HEK293 (cell line): ENCODE data around the gene HIF1A.

Experiments
- CTCF ChIA-PET: fragments of 350-600 bp; formaldehyde crosslinking; extraction: SDS; loops from one replicate; lab custom pipeline; 2021; ENCODE audit warnings: antibody characterized with exemption; lab: Yijun Ruan, JAX
- POLR2A ChIA-PET: fragments of 300-600 bp; formaldehyde crosslinking; extraction: SDS; loops from one replicate; lab custom pipeline; 2020; ENCODE audit warnings: antibody characterized with exemption, inconsistent platforms; lab: Yijun Ruan, JAX
- H3K27ac ChIP-seq: fragments of 200-500 bp; sonication (Bioruptor generic); 2 replicates; pipeline ENCODE4 v1.5.1; 2014; ENCODE audit warnings: low read depth, low read length, control low read depth, inconsistent platforms; ENCODE audit errors: extremely low read depth
- H3K36me3 ChIP-seq, 2 experiments: fragments of 200-500 bp in 1 of 2; sonication (Bioruptor generic) in 1 of 2; 1 replicate in 1 of 2; 2 replicates in 1 of 2; pipeline ENCODE4 v1.5.1; 2014 to 2017; ENCODE audit warnings: inconsistent platforms in 2 of 2, low read length in 2 of 2; ENCODE audit not compliant: control insufficient read depth in 2 of 2, insufficient read depth in 1 of 2
- H3K4me1 ChIP-seq: fragments of 200-500 bp; sonication (Bioruptor generic); 2 replicates; pipeline ENCODE4 v1.5.1; 2014; ENCODE audit warnings: mild to moderate bottlenecking, low read length, inconsistent platforms; ENCODE audit not compliant: control insufficient read depth, insufficient read depth
- H3K4me3 ChIP-seq: 2 replicates; pipeline ENCODE4 v1.5.1; 2011; ENCODE audit warnings: low read depth, mild to moderate bottlenecking, control low read depth, low read length, moderate library complexity
- H3K9me3 ChIP-seq: fragments of 200-500 bp; sonication (Bioruptor generic); 2 replicates; pipeline ENCODE4 v1.5.1; 2014; ENCODE audit warnings: low read depth, low read length, inconsistent platforms; ENCODE audit not compliant: control insufficient read depth, insufficient read depth
- BCL11B ChIP-seq: fragments of 450-650 bp; formaldehyde crosslinking; IDR thresholded peaks from 2 replicates; pipeline ENCODE4 v1.5.1; 2016; ENCODE audit warnings: low read depth, missing biosample characterization, missing genetic modification characterization
- GFI1B ChIP-seq: fragments of 450-650 bp; formaldehyde crosslinking; IDR thresholded peaks from 2 replicates; pipeline ENCODE4 v1.5.1; 2016; ENCODE audit warnings: missing biosample characterization, missing genetic modification characterization
- HIC1 ChIP-seq: fragments of 450-650 bp; formaldehyde crosslinking; IDR thresholded peaks from 2 replicates; pipeline ENCODE4 v1.5.1; 2016; ENCODE audit warnings: missing biosample characterization, missing genetic modification characterization
- KLF16 ChIP-seq: fragments of 450-650 bp; formaldehyde crosslinking; IDR thresholded peaks from 2 replicates; pipeline ENCODE4 v1.5.1; 2017; ENCODE audit warnings: missing biosample characterization, missing genetic modification characterization
- KLF7 ChIP-seq: fragments of 450-650 bp; formaldehyde crosslinking; IDR thresholded peaks from 2 replicates; pipeline ENCODE4 v1.5.1; 2016; ENCODE audit warnings: missing biosample characterization, missing genetic modification characterization, borderline replicate concordance
- KLF8 ChIP-seq: fragments of 450-650 bp; formaldehyde crosslinking; IDR thresholded peaks from 2 replicates; pipeline ENCODE4 v1.5.1; 2016; ENCODE audit warnings: missing biosample characterization, missing genetic modification characterization
- OSR2 ChIP-seq: fragments of 450-650 bp; formaldehyde crosslinking; IDR thresholded peaks from 2 replicates; pipeline ENCODE4 v1.5.1; 2016; ENCODE audit warnings: missing biosample characterization, missing genetic modification characterization
- SCRT1 ChIP-seq: fragments of 450-650 bp; formaldehyde crosslinking; IDR thresholded peaks from 2 replicates; pipeline ENCODE4 v1.5.1; 2016; ENCODE audit warnings: missing biosample characterization, missing genetic modification characterization, borderline replicate concordance
- SP7 ChIP-seq: fragments of 450-650 bp; formaldehyde crosslinking; IDR thresholded peaks from 2 replicates; pipeline ENCODE4 v1.5.1; 2016; ENCODE audit warnings: missing biosample characterization, missing genetic modification characterization
- TCF7L2 ChIP-seq: IDR thresholded peaks from 2 replicates; pipeline ENCODE4 v1.6.1; 2011; ENCODE audit warnings: low read depth, mild to moderate bottlenecking, inconsistent platforms, low read length, moderate library complexity, borderline replicate concordance
- YY1 ChIP-seq: fragments of 450-650 bp; formaldehyde crosslinking; IDR thresholded peaks from 2 replicates; pipeline ENCODE4 v1.5.1; 2018; ENCODE audit warnings: missing biosample characterization, missing genetic modification characterization
- ZBTB20 ChIP-seq: fragments of 450-650 bp; formaldehyde crosslinking; IDR thresholded peaks from 2 replicates; pipeline ENCODE4 v1.5.1; 2016; ENCODE audit warnings: missing biosample characterization, missing genetic modification characterization
- ZBTB8A ChIP-seq: fragments of 450-650 bp; formaldehyde crosslinking; IDR thresholded peaks from 2 replicates; pipeline ENCODE4 v1.5.1; 2016; ENCODE audit warnings: missing biosample characterization, missing genetic modification characterization
- ZFP69B ChIP-seq: fragments of 450-650 bp; formaldehyde crosslinking; IDR thresholded peaks from 2 replicates; pipeline ENCODE4 v1.5.1; 2016; ENCODE audit warnings: missing biosample characterization, missing genetic modification characterization
- ZNF132 ChIP-seq: fragments of 450-650 bp; formaldehyde crosslinking; IDR thresholded peaks from 2 replicates; pipeline ENCODE4 v1.5.1; 2017; ENCODE audit warnings: missing biosample characterization, missing genetic modification characterization, borderline replicate concordance
- ZNF24 ChIP-seq: fragments of 450-650 bp; formaldehyde crosslinking; IDR thresholded peaks from 2 replicates; pipeline ENCODE4 v1.5.1; 2016; ENCODE audit warnings: missing biosample characterization, missing genetic modification characterization
- ZNF530 ChIP-seq: fragments of 450-650 bp; formaldehyde crosslinking; IDR thresholded peaks from 2 replicates; pipeline ENCODE4 v1.5.1; 2016; ENCODE audit warnings: low read depth, missing biosample characterization, missing genetic modification characterization
- ZNF544 ChIP-seq: fragments of 450-650 bp; formaldehyde crosslinking; IDR thresholded peaks from 2 replicates; pipeline ENCODE4 v1.5.0; 2017; ENCODE audit warnings: missing biosample characterization, missing genetic modification characterization
- ZNF558 ChIP-seq: fragments of 450-650 bp; formaldehyde crosslinking; IDR thresholded peaks from 2 replicates; pipeline ENCODE4 v1.5.1; 2016; ENCODE audit warnings: missing biosample characterization, missing genetic modification characterization
- ZNF561 ChIP-seq: fragments of 450-650 bp; IDR thresholded peaks from 2 replicates; pipeline ENCODE4 v1.5.1; 2018; ENCODE audit warnings: missing biosample characterization, missing genetic modification characterization, borderline replicate concordance
- ZNF585B ChIP-seq: fragments of 450-650 bp; formaldehyde crosslinking; IDR thresholded peaks from 2 replicates; pipeline ENCODE4 v1.5.1; 2016; ENCODE audit warnings: missing biosample characterization, missing genetic modification characterization
- ZNF658 ChIP-seq: fragments of 450-650 bp; formaldehyde crosslinking; IDR thresholded peaks from 2 replicates; pipeline ENCODE4; 2016; ENCODE audit warnings: missing biosample characterization, missing genetic modification characterization
- ZNF747 ChIP-seq: fragments of 450-650 bp; formaldehyde crosslinking; IDR thresholded peaks from 2 replicates; pipeline ENCODE4 v1.5.1; 2016; ENCODE audit warnings: missing biosample characterization, missing genetic modification characterization
- ZNF785 ChIP-seq: fragments of 450-650 bp; formaldehyde crosslinking; IDR thresholded peaks from 2 replicates; pipeline ENCODE4 v1.5.1; 2016; ENCODE audit warnings: missing biosample characterization, missing genetic modification characterization
- ZSCAN16 ChIP-seq: fragments of 450-650 bp; formaldehyde crosslinking; IDR thresholded peaks from 2 replicates; pipeline ENCODE4 v1.5.1; 2016; ENCODE audit warnings: missing biosample characterization, missing genetic modification characterization
- ZSCAN4 ChIP-seq: fragments of 450-650 bp; formaldehyde crosslinking; IDR thresholded peaks from 2 replicates; pipeline ENCODE4 v1.5.1; 2017; ENCODE audit warnings: missing biosample characterization, missing genetic modification characterization
- TF ChIP-seq, protein P1 (sequence below): fragments of 450-650 bp; formaldehyde crosslinking; IDR thresholded peaks from 2 replicates; pipeline ENCODE4 v1.5.1; 2016; ENCODE audit warnings: missing biosample characterization, missing genetic modification characterization
- TF ChIP-seq, protein P2 (sequence below): fragments of 450-650 bp; formaldehyde crosslinking; IDR thresholded peaks from 2 replicates; pipeline ENCODE4 v1.5.1; 2017; ENCODE audit warnings: missing biosample characterization, missing genetic modification characterization

Gene HIF1A

DNA sequence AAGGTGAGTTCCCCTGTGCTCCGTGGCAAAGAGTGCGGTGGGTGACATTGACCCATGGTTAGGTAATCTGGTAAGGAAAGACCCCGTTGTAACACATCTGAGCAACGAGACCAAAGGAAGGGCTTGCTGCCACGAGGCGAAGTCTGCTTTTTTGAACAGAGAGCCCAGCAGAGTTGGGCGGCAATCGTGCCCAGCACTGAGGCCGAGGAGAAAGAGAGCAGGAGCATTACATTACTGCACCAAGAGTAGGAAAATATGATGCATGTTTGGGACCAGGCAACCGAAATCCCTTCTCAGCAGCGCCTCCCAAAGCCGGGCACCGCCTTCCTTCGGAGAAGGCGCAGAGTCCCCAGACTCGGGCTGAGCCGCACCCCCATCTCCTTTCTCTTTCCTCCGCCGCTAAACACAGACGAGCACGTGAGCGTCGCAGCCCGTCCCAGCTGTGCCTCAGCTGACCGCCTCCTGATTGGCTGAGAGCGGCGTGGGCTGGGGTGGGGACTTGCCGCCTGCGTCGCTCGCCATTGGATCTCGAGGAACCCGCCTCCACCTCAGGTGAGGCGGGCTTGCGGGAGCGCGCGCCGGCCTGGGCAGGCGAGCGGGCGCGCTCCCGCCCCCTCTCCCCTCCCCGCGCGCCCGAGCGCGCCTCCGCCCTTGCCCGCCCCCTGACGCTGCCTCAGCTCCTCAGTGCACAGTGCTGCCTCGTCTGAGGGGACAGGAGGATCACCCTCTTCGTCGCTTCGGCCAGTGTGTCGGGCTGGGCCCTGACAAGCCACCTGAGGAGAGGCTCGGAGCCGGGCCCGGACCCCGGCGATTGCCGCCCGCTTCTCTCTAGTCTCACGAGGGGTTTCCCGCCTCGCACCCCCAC is at the start of gene HIF1A (continued):
- no peak for TF ChIP-seq SCRT1
- no peak for TF ChIP-seq HIC1 (tag by site-specific recombination)
- TF ChIP-seq GFI1B: no peak
- TF ChIP-seq KLF8 (tag by site-specific recombination): peak; percentile 72

- no peak for TF ChIP-seq ZNF561 (tag by site-specific recombination)
- TF ChIP-seq, protein P1, sequence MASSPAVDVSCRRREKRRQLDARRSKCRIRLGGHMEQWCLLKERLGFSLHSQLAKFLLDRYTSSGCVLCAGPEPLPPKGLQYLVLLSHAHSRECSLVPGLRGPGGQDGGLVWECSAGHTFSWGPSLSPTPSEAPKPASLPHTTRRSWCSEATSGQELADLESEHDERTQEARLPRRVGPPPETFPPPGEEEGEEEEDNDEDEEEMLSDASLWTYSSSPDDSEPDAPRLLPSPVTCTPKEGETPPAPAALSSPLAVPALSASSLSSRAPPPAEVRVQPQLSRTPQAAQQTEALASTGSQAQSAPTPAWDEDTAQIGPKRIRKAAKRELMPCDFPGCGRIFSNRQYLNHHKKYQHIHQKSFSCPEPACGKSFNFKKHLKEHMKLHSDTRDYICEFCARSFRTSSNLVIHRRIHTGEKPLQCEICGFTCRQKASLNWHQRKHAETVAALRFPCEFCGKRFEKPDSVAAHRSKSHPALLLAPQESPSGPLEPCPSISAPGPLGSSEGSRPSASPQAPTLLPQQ (tag by site-specific recombination): no peak
- TF ChIP-seq ZSCAN4 (tag by site-specific recombination): peak; percentile 67
- TF ChIP-seq OSR2 (tag by site-specific recombination): no peak
- TF ChIP-seq ZNF585B (tag by site-specific recombination): no peak
- no peak for TF ChIP-seq ZNF658 (tag by site-specific recombination)
- no peak for TF ChIP-seq KLF7
- TF ChIP-seq ZBTB8A (tag by site-specific recombination): no peak
- TF ChIP-seq, protein P2, sequence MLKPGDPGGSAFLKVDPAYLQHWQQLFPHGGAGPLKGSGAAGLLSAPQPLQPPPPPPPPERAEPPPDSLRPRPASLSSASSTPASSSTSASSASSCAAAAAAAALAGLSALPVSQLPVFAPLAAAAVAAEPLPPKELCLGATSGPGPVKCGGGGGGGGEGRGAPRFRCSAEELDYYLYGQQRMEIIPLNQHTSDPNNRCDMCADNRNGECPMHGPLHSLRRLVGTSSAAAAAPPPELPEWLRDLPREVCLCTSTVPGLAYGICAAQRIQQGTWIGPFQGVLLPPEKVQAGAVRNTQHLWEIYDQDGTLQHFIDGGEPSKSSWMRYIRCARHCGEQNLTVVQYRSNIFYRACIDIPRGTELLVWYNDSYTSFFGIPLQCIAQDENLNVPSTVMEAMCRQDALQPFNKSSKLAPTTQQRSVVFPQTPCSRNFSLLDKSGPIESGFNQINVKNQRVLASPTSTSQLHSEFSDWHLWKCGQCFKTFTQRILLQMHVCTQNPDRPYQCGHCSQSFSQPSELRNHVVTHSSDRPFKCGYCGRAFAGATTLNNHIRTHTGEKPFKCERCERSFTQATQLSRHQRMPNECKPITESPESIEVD (tag by site-specific recombination): peak; percentile 56; the same call in 1 of the 2 replicates
- TF ChIP-seq ZNF24 (tag by site-specific recombination): no peak
- TF ChIP-seq ZBTB20 (tag by site-specific recombination): no peak
- TF ChIP-seq, all 188 proteins: peak for 2
- H3K4me1 ChIP-seq: peaks cover 12% of the 10 kb centered on the region; the same call in 1 of the 2 replicates
- H3K27ac ChIP-seq: no peak overlapping the region
- no peak overlapping the region for H3K4me3 ChIP-seq
- POLR2A ChIA-PET: no interaction called here
- CTCF ChIA-PET: no interaction called here
- no peaks in the 10 kb centered on the region for H3K36me3 ChIP-seq
- H3K9me3 ChIP-seq: no peaks in the 10 kb centered on the region
Measured at GRCh38 chr14:61646366-61647116, 48.8 kb upstream of the HIF1A start.

- no peak overlapping the region for H3K27ac ChIP-seq
- CTCF ChIA-PET: interaction anchor here (1.0 kb wide), 1 partner anchor 169 kb away, joined by 3 read pairs; no protein-coding TSS in a partner anchor
- peaks cover 14% of the 10 kb centered on the region for H3K4me1 ChIP-seq
- H3K9me3 ChIP-seq: no peaks in the 10 kb centered on the region
- POLR2A ChIA-PET: no interaction called here
- no peak overlapping the region for H3K4me3 ChIP-seq
- no peaks in the 10 kb centered on the region for H3K36me3 ChIP-seq
- TF ChIP-seq ZNF530: no peak
- TF ChIP-seq TCF7L2: no peak
- no peak for TF ChIP-seq ZSCAN16 (tag by site-specific recombination)
- no peak for TF ChIP-seq KLF16 (tag by site-specific recombination)
- TF ChIP-seq ZNF558 (tag by site-specific recombination): no peak
- no peak for TF ChIP-seq BCL11B (tag by site-specific recombination)
- no peak for TF ChIP-seq ZFP69B (tag by site-specific recombination)
- no peak for TF ChIP-seq SP7 (tag by site-specific recombination)
- no peak for TF ChIP-seq ZNF785 (tag by site-specific recombination)
- TF ChIP-seq ZNF747 (tag by site-specific recombination): no peak
- no peak for TF ChIP-seq ZNF544 (tag by site-specific recombination)
- TF ChIP-seq YY1 (tag by site-specific recombination): no peak
- no peak for TF ChIP-seq ZNF132
Measured at GRCh38 chr14:61647704-61648103, 47.6 kb upstream of the HIF1A start.
